GM12878 (cell line): ENCODE data around the gene ERVK3-1. TPM values are rescaled to one million over a fixed set of nuclear protein-coding genes. Genes with fewer than 3 reads are reported as not detected.

Experiments used
- ATF7 ChIP-seq: fragments of 450-650 bp; IDR thresholded peaks from 2 replicates; pipeline ENCODE4 v1.6.1; 2016; ENCODE audit warnings: low read depth, mild to moderate bottlenecking
- BHLHE40 ChIP-seq, 2 experiments: fragments of 450-650 bp in 1 of 2; IDR thresholded peaks; 2 replicates each; pipeline ENCODE4 v1.6.1; 2011 to 2017; ENCODE audit warnings: low read depth in 2 of 2, borderline replicate concordance in 1 of 2, improper control_type of control experiment in 1 of 2, low read length in 1 of 2, mild to moderate bottlenecking in 1 of 2
- CBFB ChIP-seq: IDR thresholded peaks from 2 replicates; pipeline ENCODE4 v1.6.1; 2016; ENCODE audit warnings: antibody characterized with exemption, low read depth
- CBX5 ChIP-seq: sonication (generic); IDR thresholded peaks from 2 replicates; pipeline ENCODE4 v1.6.1; 2016; ENCODE audit warnings: low read depth, moderate library complexity, mild to moderate bottlenecking, inconsistent platforms
- CREM ChIP-seq: IDR thresholded peaks from 2 replicates; pipeline ENCODE4 v1.6.1; 2014; ENCODE audit warnings: antibody characterized with exemption, low read depth
- DPF2 ChIP-seq: fragments of 450-650 bp; IDR thresholded peaks from 2 replicates; pipeline ENCODE4 v1.6.1; 2017; ENCODE audit warnings: mild to moderate bottlenecking
- EGR1 ChIP-seq, 2 experiments: IDR thresholded peaks; 1 replicate in 1 of 2; 2 replicates in 1 of 2; pipeline ENCODE4 v1.6.1; 2011 to 2012; ENCODE audit warnings: low read depth in 2 of 2, low read length in 2 of 2, borderline replicate concordance in 1 of 2, mild to moderate bottlenecking in 1 of 2, moderate library complexity in 1 of 2
- ETV6 ChIP-seq, 2 experiments: fragments of 450-650 bp in 1 of 2; IDR thresholded peaks in 1 of 2; conservative IDR thresholded peaks in 1 of 2; 2 replicates each; pipeline ENCODE4 v1.6.1; 2014; ENCODE audit warnings: antibody characterized with exemption in 1 of 2, borderline replicate concordance in 1 of 2, low read depth in 1 of 2, mild to moderate bottlenecking in 1 of 2, moderate library complexity in 1 of 2
- JUND ChIP-seq: IDR thresholded peaks from 2 replicates; pipeline ENCODE4 v1.6.1; 2012; ENCODE audit warnings: low read depth, mild to moderate bottlenecking, low read length, improper control_type of control experiment, moderate library complexity
- MEF2A ChIP-seq: IDR thresholded peaks from 2 replicates; pipeline ENCODE4 v1.6.1; 2011; ENCODE audit warnings: low read depth, mild to moderate bottlenecking, low read length, moderate library complexity; ENCODE audit not compliant: insufficient read depth
- MTA3 ChIP-seq: IDR thresholded peaks from 2 replicates; pipeline ENCODE4 v1.6.1; 2012; ENCODE audit warnings: low read length, inconsistent platforms, borderline replicate concordance
- NFIC ChIP-seq: IDR thresholded peaks from 2 replicates; pipeline ENCODE4 v1.6.1; 2012; ENCODE audit warnings: low read depth, mild to moderate bottlenecking, inconsistent platforms, low read length, moderate library complexity
- RUNX3 ChIP-seq: IDR thresholded peaks from 2 replicates; pipeline ENCODE4 v1.6.1; 2012; ENCODE audit warnings: low read length, inconsistent platforms
- SMARCA5 ChIP-seq: fragments of 450-650 bp; IDR thresholded peaks from 2 replicates; pipeline ENCODE4 v1.6.1; 2017; ENCODE audit warnings: mild to moderate bottlenecking
- SREBF2 ChIP-seq: IDR thresholded peaks from 2 replicates; pipeline ENCODE4 v1.6.1; 2012; ENCODE audit warnings: mild to moderate bottlenecking, low read length
- polyA plus RNA-seq, 11 experiments: library from polyadenylated mRNA; depleted of rRNA in 4 of 11; unstranded in 6 of 11; stranded (reverse) in 5 of 11; fragments of >200 nt; fragmentation: Nextera tagmentation in 4 of 11; fragmentation: Illumina TruSeq in 1 of 11; extraction: Ambion mirVana in 4 of 11; extraction: Trizol in 1 of 11; gene quantifications; 1 replicate in 1 of 11; 2 replicates in 10 of 11; pipeline versions ENCODE4 v1.2.1 to v1.2.3, GENCODE V29; 2011 to 2016; ENCODE audit warnings: inconsistent platforms in 2 of 11, missing spikeins in 2 of 11, low read depth in 1 of 11
- total RNA-seq, 4 experiments: library from RNA; depleted of rRNA in 3 of 4; stranded (reverse); fragments of >200 nt in 3 of 4; fragmentation: Illumina TruSeq in 1 of 4; extraction: Trizol in 1 of 4; gene quantifications; 2 replicates each; pipeline versions ENCODE4 v1.2.1 to v1.2.3, GENCODE V29; 2013 to 2021
- TF ChIP-seq, protein P1 (sequence below): fragments of 450-650 bp; IDR thresholded peaks from 2 replicates; pipeline ENCODE4 v1.6.1; 2016; ENCODE audit warnings: mild to moderate bottlenecking, moderate library complexity, borderline replicate concordance
- TF ChIP-seq, protein P2 (sequence below): fragments of 450-650 bp; IDR thresholded peaks from 2 replicates; pipeline ENCODE4 v1.6.1; 2017; ENCODE audit warnings: low read depth, mild to moderate bottlenecking, moderate library complexity
- TF ChIP-seq, protein P3 (sequence below): fragments of 450-650 bp; IDR thresholded peaks from 2 replicates; pipeline ENCODE4 v1.6.1; 2018; ENCODE audit warnings: borderline replicate concordance, mild to moderate bottlenecking; ENCODE audit not compliant: partially characterized antibody

The ERVK3-1 gene
- total and polyA plus RNA-seq, 10 of the 15 experiments (the other 5 are each of a cell fraction or from before 2014, with no cell fraction given): 59.3 to 172 (median 95.8) TPM

DNA sequence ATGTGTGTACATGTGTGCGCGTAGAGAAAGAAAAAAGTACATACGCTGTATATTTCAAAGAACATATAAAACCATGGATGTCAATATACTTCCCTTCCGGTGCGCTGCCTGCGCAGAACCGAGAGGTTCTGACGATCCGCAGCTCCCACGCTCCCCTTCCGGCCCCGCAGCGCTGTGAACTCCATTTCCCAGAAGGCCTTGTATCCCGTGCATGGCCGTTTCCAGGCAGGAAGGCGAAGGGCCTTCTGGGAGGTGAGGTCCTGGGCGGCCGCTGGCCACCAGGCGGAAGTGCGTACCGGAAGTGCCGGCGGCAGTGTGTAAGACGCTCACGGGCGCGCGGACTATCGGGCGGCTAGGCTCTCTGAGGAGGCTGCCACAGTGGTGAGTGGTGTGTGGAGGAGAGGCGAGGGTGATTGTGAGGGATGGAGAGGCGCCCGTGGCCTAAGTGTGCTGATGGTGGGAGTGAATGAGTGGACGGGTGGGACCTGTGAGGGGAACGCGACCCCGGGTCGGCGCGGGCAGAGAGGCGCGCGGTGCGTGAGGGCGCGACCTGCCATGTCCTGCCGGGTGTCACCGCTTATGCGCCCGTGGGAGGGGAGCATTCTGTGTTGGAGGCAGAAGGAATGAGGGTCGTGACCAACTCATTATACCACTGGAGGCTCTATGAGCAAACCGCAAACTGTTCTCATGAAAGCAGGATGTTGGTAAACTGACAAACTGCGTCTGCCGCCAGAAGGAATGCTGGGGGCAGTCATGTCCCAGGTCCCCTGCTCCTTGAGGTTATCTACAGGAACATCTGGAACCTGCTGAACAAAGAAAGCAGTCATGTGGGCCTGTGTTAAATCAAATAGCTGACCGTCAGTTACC lies at the start of gene ERVK3-1 (continued):
- TF ChIP-seq, protein P1, sequence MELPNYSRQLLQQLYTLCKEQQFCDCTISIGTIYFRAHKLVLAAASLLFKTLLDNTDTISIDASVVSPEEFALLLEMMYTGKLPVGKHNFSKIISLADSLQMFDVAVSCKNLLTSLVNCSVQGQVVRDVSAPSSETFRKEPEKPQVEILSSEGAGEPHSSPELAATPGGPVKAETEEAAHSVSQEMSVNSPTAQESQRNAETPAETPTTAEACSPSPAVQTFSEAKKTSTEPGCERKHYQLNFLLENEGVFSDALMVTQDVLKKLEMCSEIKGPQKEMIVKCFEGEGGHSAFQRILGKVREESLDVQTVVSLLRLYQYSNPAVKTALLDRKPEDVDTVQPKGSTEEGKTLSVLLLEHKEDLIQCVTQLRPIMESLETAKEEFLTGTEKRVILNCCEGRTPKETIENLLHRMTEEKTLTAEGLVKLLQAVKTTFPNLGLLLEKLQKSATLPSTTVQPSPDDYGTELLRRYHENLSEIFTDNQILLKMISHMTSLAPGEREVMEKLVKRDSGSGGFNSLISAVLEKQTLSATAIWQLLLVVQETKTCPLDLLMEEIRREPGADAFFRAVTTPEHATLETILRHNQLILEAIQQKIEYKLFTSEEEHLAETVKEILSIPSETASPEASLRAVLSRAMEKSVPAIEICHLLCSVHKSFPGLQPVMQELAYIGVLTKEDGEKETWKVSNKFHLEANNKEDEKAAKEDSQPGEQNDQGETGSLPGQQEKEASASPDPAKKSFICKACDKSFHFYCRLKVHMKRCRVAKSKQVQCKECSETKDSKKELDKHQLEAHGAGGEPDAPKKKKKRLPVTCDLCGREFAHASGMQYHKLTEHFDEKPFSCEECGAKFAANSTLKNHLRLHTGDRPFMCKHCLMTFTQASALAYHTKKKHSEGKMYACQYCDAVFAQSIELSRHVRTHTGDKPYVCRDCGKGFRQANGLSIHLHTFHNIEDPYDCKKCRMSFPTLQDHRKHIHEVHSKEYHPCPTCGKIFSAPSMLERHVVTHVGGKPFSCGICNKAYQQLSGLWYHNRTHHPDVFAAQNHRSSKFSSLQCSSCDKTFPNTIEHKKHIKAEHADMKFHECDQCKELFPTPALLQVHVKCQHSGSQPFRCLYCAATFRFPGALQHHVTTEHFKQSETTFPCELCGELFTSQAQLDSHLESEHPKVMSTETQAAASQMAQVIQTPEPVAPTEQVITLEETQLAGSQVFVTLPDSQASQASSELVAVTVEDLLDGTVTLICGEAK: peak; percentile 95
- TF ChIP-seq, protein P2, sequence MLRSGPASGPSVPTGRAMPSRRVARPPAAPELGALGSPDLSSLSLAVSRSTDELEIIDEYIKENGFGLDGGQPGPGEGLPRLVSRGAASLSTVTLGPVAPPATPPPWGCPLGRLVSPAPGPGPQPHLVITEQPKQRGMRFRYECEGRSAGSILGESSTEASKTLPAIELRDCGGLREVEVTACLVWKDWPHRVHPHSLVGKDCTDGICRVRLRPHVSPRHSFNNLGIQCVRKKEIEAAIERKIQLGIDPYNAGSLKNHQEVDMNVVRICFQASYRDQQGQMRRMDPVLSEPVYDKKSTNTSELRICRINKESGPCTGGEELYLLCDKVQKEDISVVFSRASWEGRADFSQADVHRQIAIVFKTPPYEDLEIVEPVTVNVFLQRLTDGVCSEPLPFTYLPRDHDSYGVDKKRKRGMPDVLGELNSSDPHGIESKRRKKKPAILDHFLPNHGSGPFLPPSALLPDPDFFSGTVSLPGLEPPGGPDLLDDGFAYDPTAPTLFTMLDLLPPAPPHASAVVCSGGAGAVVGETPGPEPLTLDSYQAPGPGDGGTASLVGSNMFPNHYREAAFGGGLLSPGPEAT: peak; percentile 68
- peak; percentile 42; the same call in 1 of the 2 replicates for TF ChIP-seq MEF2A
- TF ChIP-seq JUND: no peak
- TF ChIP-seq MTA3: no peak
- peak; percentile 60 for TF ChIP-seq RUNX3
- TF ChIP-seq SREBF2: no peak
- TF ChIP-seq CBFB: no peak
- TF ChIP-seq ETV6 (conservative IDR thresholded peaks at IDR 0.05 in 1 of 2, IDR thresholded peaks at IDR 0.05 in 1 of 2; ENCODE audit: borderline replicate concordance in 1 of 2, low read depth in 1 of 2): peak in 1 of 2 experiments; percentile 88; a peak in 3 of 4 replicates
- TF ChIP-seq CBX5: 0 out of 2 replicates have a peak, but pooled peaks have one; percentile 12
- TF ChIP-seq NFIC: no peak; the same call in 1 of the 2 replicates
- TF ChIP-seq, protein P3, sequence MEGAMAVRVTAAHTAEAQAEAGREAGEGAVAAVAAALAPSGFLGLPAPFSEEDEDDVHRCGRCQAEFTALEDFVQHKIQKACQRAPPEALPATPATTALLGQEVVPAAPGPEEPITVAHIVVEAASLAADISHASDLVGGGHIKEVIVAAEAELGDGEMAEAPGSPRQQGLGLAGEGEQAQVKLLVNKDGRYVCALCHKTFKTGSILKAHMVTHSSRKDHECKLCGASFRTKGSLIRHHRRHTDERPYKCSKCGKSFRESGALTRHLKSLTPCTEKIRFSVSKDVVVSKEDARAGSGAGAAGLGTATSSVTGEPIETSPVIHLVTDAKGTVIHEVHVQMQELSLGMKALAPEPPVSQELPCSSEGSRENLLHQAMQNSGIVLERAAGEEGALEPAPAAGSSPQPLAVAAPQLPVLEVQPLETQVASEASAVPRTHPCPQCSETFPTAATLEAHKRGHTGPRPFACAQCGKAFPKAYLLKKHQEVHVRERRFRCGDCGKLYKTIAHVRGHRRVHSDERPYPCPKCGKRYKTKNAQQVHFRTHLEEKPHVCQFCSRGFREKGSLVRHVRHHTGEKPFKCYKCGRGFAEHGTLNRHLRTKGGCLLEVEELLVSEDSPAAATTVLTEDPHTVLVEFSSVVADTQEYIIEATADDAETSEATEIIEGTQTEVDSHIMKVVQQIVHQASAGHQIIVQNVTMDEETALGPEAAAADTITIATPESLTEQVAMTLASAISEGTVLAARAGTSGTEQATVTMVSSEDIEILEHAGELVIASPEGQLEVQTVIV: peak; percentile 91
- TF ChIP-seq DPF2: 0 out of 2 replicates have a peak, but pooled peaks have one; percentile 39
- TF ChIP-seq BHLHE40 (IDR thresholded peaks at IDR 0.05; ENCODE audit: borderline replicate concordance in 1 of 2, low read depth in 2 of 2, low read length in 1 of 2): peak; percentile 84 to 91; a peak in 3 of 4 replicates
- peak in 1 of 2 experiments; percentile 75; a peak in 2 of 3 replicates for TF ChIP-seq EGR1 (IDR thresholded peaks at IDR 0.05; ENCODE audit: borderline replicate concordance in 1 of 2, low read depth in 2 of 2, low read length in 2 of 2)
- peak; percentile 52; the same call in 1 of the 2 replicates for TF ChIP-seq ATF7
- 0 out of 2 replicates have a peak, but pooled peaks have one; percentile 57 for TF ChIP-seq SMARCA5
- peak; percentile 95 for TF ChIP-seq CREM
